ENCODE results near the gene NANOGP8. TPM values are rescaled to one million over a fixed set of nuclear protein-coding genes. Genes with fewer than 3 reads are reported as not detected.

NANOGP8 gene
- total RNA-seq, 1 experiment from 2014 or later, result not detected

GRCh38 chr15:35095941-35096340, 10.8 kb upstream of the NANOGP8 start:
- Histone ChIP-seq H3K36me3 (ENCODE audit: insufficient read depth, low read length, poor library complexity, severe bottlenecking) (no peaks in the 10 kb centered on the region), H3K27ac (ENCODE audit: low read depth, low read length, poor library complexity, severe bottlenecking) (no peak overlapping the region), H3K9me3 (ENCODE audit: low read depth, low read length, poor library complexity, severe bottlenecking) (no peaks in the 10 kb centered on the region), H3K27me3 (replicated peaks; ENCODE audit: insufficient read depth, low read depth, low read length, poor library complexity) (no peaks in the 10 kb centered on the region), H3K4me3 (ENCODE audit: low read depth, low read length, poor library complexity, severe bottlenecking) (no peak overlapping the region), H3K4me1 (ENCODE audit: insufficient read depth, low read length, poor library complexity, severe bottlenecking) (no peaks in the 10 kb centered on the region)
- TF ChIP-seq EZH2 (IDR thresholded peaks at IDR 0.05; ENCODE audit: borderline replicate concordance, low read depth, low read length, poor library complexity, severe bottlenecking), result no peak
- TF ChIP-seq CTCF (conservative IDR thresholded peaks at IDR 0.05; ENCODE audit: low read depth, low read length), result no peak
- ChIA-PET POLR2A (ENCODE audit: low non-redundant PET) (no interaction called here), CTCF (no interaction called here)
- DNase-seq (ENCODE audit: low spot score), result no peak
- no TSS peak for BruUV-seq (replicated peaks)
- intact Hi-C loops (cut with micrococcal nuclease; ENCODE audit: unreplicated experiment), result no loop called here

- no peak overlapping the region for H3K4me3 ChIP-seq (ENCODE audit: low read depth, low read length, poor library complexity, severe bottlenecking)
- no peaks in the 10 kb centered on the region for H3K36me3 ChIP-seq (ENCODE audit: insufficient read depth, low read length, poor library complexity, severe bottlenecking)
- no TSS peak for BruUV-seq (replicated peaks)
- H3K9me3 ChIP-seq (ENCODE audit: low read depth, low read length, poor library complexity, severe bottlenecking), result no peaks in the 10 kb centered on the region
- H3K27ac ChIP-seq (ENCODE audit: low read depth, low read length, poor library complexity, severe bottlenecking), result no peak overlapping the region
- CTCF ChIA-PET, result no interaction called here
- H3K27me3 ChIP-seq (replicated peaks; ENCODE audit: insufficient read depth, low read depth, low read length, poor library complexity), result no peaks in the 10 kb centered on the region
- no peak for TF ChIP-seq CTCF (conservative IDR thresholded peaks at IDR 0.05; ENCODE audit: low read depth, low read length)
- no peak for TF ChIP-seq EZH2 (IDR thresholded peaks at IDR 0.05; ENCODE audit: borderline replicate concordance, low read depth, low read length, poor library complexity, severe bottlenecking)
- intact Hi-C loops (cut with micrococcal nuclease; ENCODE audit: unreplicated experiment), result no loop called here
- POLR2A ChIA-PET (ENCODE audit: low non-redundant PET), result no interaction called here
- DNase-seq (ENCODE audit: low spot score), result no peak
- no peaks in the 10 kb centered on the region for H3K4me1 ChIP-seq (ENCODE audit: insufficient read depth, low read length, poor library complexity, severe bottlenecking)
Measured at GRCh38 chr15:35092846-35093245, 7.8 kb upstream of the NANOGP8 start.

- no peak for TF ChIP-seq EZH2 (IDR thresholded peaks at IDR 0.05; ENCODE audit: borderline replicate concordance, low read depth, low read length, poor library complexity, severe bottlenecking)
- no peak for TF ChIP-seq CTCF (conservative IDR thresholded peaks at IDR 0.05; ENCODE audit: low read depth, low read length)
- H3K36me3 ChIP-seq (ENCODE audit: insufficient read depth, low read length, poor library complexity, severe bottlenecking), result no peaks in the 10 kb centered on the region
- no TSS peak for BruUV-seq (replicated peaks)
- H3K4me3 ChIP-seq (ENCODE audit: low read depth, low read length, poor library complexity, severe bottlenecking), result no peak overlapping the region
- no peak overlapping the region for H3K27ac ChIP-seq (ENCODE audit: low read depth, low read length, poor library complexity, severe bottlenecking)
- CTCF ChIA-PET, result no interaction called here
- no peak for DNase-seq (ENCODE audit: low spot score)
- H3K4me1 ChIP-seq (ENCODE audit: insufficient read depth, low read length, poor library complexity, severe bottlenecking), result no peaks in the 10 kb centered on the region
- H3K9me3 ChIP-seq (ENCODE audit: low read depth, low read length, poor library complexity, severe bottlenecking), result no peaks in the 10 kb centered on the region
- no peaks in the 10 kb centered on the region for H3K27me3 ChIP-seq (replicated peaks; ENCODE audit: insufficient read depth, low read depth, low read length, poor library complexity)
- POLR2A ChIA-PET (ENCODE audit: low non-redundant PET), result no interaction called here
- intact Hi-C loops (cut with micrococcal nuclease; ENCODE audit: unreplicated experiment), result no loop called here
Measured at GRCh38 chr15:35092311-35092710, 7.2 kb upstream of the NANOGP8 start.

All from A673 (cell line).